Non-pigmented ciliary epithelial cell (primary cell): ENCODE data around the gene NKX2-4.

Experiments used
- DNase-seq: peaks from one replicate; pipeline ENCODE4 v3.0.0-alpha.2; 2010; ENCODE audit warnings: low read depth

NKX2-4 gene

DNA sequence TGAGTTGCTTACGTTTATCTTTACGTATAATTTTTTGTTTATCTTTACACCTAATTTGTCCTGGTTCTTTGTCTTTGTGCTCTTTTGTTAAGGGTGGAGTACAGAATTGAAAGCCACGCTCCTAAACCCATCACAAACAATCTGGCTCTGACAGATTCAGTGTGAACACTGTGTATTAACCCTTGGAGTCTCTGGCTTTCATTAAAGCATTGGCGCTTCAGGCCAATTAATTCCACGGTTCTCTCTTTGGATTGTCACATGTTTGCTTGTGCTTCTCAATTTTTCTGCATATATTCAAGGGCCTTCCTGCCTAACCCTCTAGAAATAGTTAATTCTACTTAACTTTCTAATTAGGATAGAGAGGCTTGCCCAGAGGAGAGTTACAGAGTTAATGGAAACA, 38.6 kb downstream of the NKX2-4 start:
- DNase-seq = no peak

DNA sequence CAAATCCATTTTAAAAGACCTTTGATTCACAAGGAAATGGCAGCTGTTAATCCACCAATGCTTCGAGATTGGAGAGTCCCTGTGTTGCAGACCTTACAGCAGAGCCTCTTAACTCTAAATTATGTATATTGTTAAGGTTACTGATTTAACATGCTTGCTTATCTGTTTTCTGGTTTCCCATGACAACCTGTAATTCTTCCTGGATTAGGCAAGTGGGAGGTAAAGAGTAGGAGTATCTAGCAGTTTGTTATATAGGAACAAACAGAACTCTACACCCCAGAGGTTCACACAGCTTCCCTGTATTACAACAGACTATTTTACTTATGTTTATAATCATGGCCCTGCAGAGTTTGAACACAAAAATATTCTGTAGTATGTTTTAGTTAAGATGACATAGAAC, 39.5 kb downstream of the NKX2-4 start:
- DNase-seq = no peak

DNA sequence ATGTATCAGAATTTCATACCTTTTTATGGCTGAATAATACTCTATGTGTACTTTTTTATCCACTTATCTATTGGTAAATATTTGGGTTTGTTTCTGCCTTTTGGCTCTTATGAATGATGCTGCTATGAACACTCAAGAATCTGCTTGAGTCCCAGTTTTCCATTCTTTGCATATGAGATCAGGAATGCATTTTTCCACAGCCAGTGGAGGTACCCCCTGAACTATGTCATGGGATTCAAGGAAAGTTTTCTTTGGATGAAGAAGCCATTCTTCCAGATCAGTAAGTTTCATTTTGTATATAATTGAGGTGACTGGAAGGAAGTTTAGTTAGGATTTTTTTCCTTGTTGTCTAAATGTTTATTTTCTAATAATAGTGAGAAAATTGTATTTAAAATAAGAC, 40.9 kb downstream of the NKX2-4 start:
- DNase-seq = no peak

DNA sequence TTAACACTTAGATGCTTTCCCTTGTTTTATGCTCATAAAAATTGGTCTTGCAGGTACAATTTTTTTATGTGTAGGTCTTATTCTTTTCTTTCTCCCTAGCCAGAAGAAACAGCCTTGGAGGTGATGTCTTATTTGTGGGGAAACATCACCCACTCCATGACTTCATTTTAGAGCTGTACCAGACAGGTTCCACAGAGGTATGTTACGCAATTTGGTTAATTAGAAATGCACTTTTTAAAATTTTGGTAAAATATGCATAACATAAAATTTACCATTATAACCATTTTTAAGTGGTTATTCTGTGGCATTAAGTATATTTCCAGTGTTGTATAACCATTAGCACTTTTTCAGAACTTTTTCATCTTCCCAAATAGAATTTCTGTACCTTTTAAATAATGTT, 41.3 kb downstream of the NKX2-4 start:
- DNase-seq = no peak

DNA sequence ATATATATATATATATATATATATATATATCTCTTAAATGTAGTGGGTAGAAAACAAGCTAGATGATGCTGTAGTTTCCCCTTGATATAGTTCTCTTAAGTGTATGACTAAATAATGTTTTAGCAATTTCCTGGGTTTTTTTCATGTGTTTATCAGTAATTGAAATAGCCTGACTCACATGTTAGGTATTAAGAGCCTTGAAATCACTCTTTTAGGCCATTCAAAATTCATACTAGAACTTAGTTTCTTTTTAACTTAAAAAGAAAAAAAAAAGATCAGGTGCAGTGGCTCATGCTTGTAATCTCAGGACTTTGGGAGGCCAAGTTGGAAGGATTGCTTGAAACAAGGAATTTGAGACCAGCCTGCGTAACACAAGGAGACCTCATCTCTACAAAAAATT, 44.1 kb downstream of the NKX2-4 start:
- peak; percentile 34 for DNase-seq

DNA sequence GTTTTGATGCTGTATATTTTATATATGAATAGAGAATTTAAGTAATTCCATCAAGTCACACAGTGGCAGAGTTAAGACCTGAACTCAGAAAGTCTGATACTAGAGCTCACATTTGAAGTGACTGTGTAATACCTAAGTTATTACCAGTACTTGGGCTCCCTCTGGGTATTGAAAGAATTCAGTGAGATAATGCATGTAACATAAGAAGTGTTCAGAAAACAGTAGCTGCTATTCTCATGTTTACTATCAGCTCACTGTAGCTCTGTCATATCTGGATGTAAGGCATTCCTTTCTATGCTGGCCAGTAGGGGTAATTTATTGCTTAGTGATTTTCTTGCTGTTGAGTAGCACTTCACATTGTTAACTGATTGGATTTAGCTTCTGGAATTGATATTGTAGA, 44.6 kb downstream of the NKX2-4 start:
- DNase-seq = peak; percentile 81
